ENCODE measurements around the gene GDAP1L1.
"Not testable (repeated sequence)": the region's sequence is repeated elsewhere in the genome, so short reads cannot be mapped to it uniquely, and the experiment has no call there.

Gene GDAP1L1

DNA sequence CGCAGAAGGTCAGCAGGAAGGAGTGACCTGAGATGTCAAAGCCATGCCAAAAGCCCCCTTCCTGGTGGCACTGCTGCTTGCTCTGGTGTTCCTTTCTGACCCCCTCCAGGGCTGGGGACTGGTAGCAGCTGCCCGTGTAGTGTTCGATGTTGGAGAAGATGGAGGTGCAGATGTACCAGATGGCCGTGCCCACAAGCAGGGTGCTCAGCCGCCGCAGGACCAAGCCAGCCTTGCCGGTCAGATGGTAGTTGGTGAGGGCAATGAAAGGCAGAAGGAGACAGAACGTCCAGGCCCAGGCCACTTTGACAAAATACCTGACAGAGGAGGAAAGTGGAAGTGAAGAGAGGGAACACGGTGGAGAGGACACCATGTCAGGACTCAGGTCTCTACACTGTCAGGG is 59.8 kb downstream of the GDAP1L1 start:
- no peak for DNase-seq

DNA sequence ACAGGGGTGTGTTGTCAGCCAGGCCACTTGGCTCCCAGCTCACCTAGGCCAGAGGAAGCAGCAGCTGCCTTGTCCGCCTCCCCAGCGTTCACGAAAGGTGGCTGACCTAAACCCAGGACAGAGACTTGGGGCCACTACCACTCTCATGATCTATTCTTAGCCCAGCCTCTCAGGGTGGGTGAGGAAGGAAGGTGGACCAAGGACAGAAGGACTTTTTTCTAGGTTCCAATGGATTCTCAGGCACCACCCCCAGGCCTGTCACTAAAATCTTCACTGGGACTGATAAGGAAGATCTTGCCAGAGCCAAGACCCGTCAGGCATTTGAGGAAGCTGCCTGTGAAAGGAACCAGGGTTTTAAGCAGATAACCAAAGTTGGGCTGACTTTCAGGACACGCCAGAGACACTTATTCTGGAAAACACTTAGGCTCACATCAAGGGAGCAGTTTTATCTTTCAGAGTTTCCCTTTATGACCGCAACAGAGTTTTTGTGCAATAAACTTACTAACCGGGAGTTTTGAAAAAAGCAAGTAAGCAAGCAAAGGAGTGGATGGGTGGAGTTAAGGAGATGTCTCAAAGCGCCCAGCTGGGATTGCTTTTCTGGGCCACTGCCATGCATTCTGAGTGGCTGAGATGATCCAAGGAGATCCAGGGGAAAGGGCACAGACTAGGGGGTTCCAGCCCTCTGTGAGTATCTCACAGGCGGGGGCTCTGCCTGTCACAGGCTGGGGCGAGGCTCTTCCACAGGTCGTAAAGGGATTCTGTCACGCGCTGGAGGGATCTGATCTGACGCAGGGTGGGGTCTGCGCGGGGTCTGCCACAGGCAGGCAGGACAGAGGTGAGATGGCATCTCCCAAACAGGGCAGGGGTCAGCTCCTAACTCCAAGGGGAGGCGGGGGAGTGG is 62.9 kb downstream of the GDAP1L1 start:
- DNase-seq = no peak

GRCh38 chr20:44310664-44311639 is 63.8 kb downstream of the GDAP1L1 start, which contains the start of gene FITM2:
TSS of gene FITM2 (minus strand) at chr20:44311202. CDS start at chr20:44311148, 54 bp downstream.
- peak; percentile 41 for DNase-seq

DNA sequence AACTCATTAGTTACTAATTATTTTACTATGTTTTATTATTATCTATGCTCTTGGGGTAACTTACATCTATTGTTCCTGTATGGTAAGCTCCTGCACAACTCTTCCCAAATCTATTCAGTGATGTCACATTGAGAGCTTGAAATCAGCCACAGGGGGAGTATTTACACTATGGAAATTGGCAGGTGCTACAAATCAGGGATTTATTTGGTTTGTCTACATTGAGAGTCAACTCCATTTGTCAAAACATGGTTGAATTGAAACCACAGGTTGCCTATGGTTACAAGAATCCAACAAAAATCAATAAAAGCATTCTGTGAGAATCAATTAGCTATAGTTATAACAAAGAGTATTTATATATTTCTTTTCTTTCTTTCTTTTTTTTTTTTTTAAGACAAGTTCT is 67.8 kb downstream of the GDAP1L1 start:
- no peak for DNase-seq

DNA sequence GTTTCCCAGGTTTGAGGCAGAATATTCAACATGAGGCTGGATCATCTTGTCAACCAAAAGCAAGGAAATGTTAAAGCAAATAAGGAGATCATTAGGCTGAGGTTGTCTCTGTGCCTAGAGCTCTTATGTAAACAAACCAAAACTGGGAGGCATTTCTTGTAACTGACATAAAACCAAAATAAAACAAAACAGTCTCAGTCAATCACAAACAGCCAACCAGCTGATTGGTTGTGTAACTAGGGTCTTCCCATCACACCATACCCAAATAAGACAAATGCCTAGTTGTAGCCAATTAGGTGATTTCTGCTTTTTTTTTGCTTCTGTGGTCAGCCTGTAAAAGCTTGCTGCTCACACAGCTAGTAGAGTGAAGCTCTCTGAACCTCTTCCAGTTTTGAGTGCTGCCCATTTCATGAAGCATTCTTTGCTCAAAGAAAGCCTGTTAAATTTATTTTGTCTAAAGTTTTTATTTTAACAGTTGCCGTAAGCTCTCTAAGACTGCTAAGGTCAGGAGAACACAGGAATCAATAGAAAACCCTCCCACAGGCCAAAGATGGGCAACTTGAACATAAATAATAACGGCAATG is 72.8 kb downstream of the GDAP1L1 start:
- DNase-seq = no peak

GRCh38 chr20:44324343-44324742 is 77.2 kb downstream of the GDAP1L1 start:
- DNase-seq = no peak

GRCh38 chr20:44326391-44327159 is 79.5 kb downstream of the GDAP1L1 start:
- no peak for DNase-seq

- DNase-seq = not testable (repeated sequence)
These were observed 80.6 kb downstream of the GDAP1L1 start for GRCh38 chr20:44327748-44328147.

DNA sequence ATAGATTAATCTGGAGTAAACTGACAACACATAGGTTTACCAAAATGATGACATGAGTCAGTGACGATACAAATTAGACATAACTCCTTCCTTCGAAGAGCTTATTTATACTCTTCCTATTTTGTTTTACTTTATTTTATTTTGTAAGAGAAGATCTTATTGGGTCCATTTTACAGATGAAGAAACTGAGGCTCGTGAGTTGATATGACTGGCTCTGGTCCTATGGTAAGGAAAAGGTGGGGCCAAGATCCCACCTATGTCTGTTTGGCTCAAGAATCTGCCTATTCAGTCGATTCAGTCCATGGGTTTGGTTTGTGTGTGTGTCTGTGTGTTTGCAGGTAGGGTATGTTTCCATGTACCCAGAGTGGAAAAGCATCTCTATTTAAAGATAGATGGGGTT is 81.3 kb downstream of the GDAP1L1 start:
- DNase-seq = no peak

Measured in DMS79 (cell line).